Liver (tissue), 9 donors: ENCODE results near the gene TAF1. TPM values are rescaled to one million over a fixed set of nuclear protein-coding genes. Genes with fewer than 3 reads are reported as not detected.

Experiments used
- DNase-seq: peaks from one replicate; pipeline ENCODE4 v3.0.0-alpha.2; 2017; ENCODE audit warnings: low spot score
- H3K27ac ChIP-seq, 2 donors: one replicate each; pipeline ENCODE4 v1.7.0; 2013; ENCODE audit warnings: inconsistent platforms in 2 of 2, low read length in 2 of 2, control low read depth in 1 of 2, low read depth in 1 of 2, mild to moderate bottlenecking in 1 of 2
- H3K27me3 ChIP-seq, 4 donors: one replicate each; pipeline versions ENCODE4 v1.6.1 to v1.7.0; 2013; ENCODE audit warnings: low read length in 3 of 4, inconsistent platforms in 1 of 4, mild to moderate bottlenecking in 1 of 4, moderate library complexity in 1 of 4; ENCODE audit not compliant: control insufficient read depth in 4 of 4, insufficient read depth in 4 of 4
- H3K36me3 ChIP-seq, 4 donors: one replicate each; pipeline versions ENCODE4 v1.6.1 to v1.7.0; 2013; ENCODE audit warnings: low read length in 3 of 4, mild to moderate bottlenecking in 3 of 4, low read depth in 1 of 4, moderate library complexity in 1 of 4; ENCODE audit not compliant: control insufficient read depth in 4 of 4, insufficient read depth in 3 of 4
- H3K4me1 ChIP-seq, 4 donors: one replicate each; pipeline versions ENCODE4 v1.6.1 to v1.7.0; 2013; ENCODE audit warnings: low read length in 3 of 4, mild to moderate bottlenecking in 3 of 4, moderate library complexity in 1 of 4; ENCODE audit not compliant: control insufficient read depth in 4 of 4, insufficient read depth in 4 of 4
- H3K4me3 ChIP-seq, 3 donors: one replicate each; pipeline versions ENCODE4 v1.6.1 to v1.7.0; 2013; ENCODE audit warnings: low read length in 3 of 3, control low read depth in 1 of 3, low read depth in 1 of 3, mild to moderate bottlenecking in 1 of 3
- H3K9ac ChIP-seq, 2 donors: one replicate each; pipeline ENCODE4 v1.7.0; 2013; ENCODE audit warnings: low read length in 2 of 2, mild to moderate bottlenecking in 2 of 2, moderate library complexity in 2 of 2, control low read depth in 1 of 2, low read depth in 1 of 2
- H3K9me3 ChIP-seq, 4 donors: one replicate each; pipeline versions ENCODE4 v1.6.1 to v1.7.0; 2013; ENCODE audit warnings: low read length in 3 of 4; ENCODE audit not compliant: control insufficient read depth in 4 of 4
- ATF3 ChIP-seq: IDR thresholded peaks from 2 replicates; pipeline ENCODE4 v1.6.1; 2016; ENCODE audit warnings: antibody characterized with exemption
- CTCF ChIP-seq: fragments of 150-350 bp; IDR thresholded peaks from 2 replicates; pipeline ENCODE4 v1.5.1; 2017; ENCODE audit warnings: improper control_type of control experiment, low read depth, low read length; ENCODE audit not compliant: missing input control
- EGR1 ChIP-seq, 2 donors: IDR thresholded peaks; 2 replicates each; pipeline ENCODE4 v1.6.1; 2016 to 2018; ENCODE audit warnings: antibody characterized with exemption in 2 of 2, low read depth in 2 of 2
- FOXA1 ChIP-seq: IDR thresholded peaks from 2 replicates; pipeline ENCODE4 v1.6.1; 2016; ENCODE audit warnings: antibody characterized with exemption
- FOXA2 ChIP-seq: IDR thresholded peaks from 2 replicates; pipeline ENCODE4 v1.6.1; 2016; ENCODE audit warnings: antibody characterized with exemption
- GABPA ChIP-seq, 2 donors: IDR thresholded peaks in 1 of 2; conservative IDR thresholded peaks in 1 of 2; 2 replicates each; pipeline ENCODE4 v1.6.1; 2016; ENCODE audit warnings: antibody characterized with exemption in 2 of 2, mild to moderate bottlenecking in 1 of 2, moderate library complexity in 1 of 2
- HNF4A ChIP-seq, 2 donors: conservative IDR thresholded peaks; 2 replicates each; pipeline ENCODE4 v1.6.1; 2016; ENCODE audit warnings: antibody characterized with exemption in 2 of 2, mild to moderate bottlenecking in 2 of 2
- HNF4G ChIP-seq: IDR thresholded peaks from 2 replicates; pipeline ENCODE4 v1.6.1; 2016; ENCODE audit warnings: antibody characterized with exemption
- JUND ChIP-seq, 2 donors: IDR thresholded peaks; 2 replicates each; pipeline ENCODE4 v1.6.1; 2016; ENCODE audit warnings: antibody characterized with exemption in 2 of 2
- MAX ChIP-seq: IDR thresholded peaks from 2 replicates; pipeline ENCODE4 v1.6.1; 2016; ENCODE audit warnings: antibody characterized with exemption
- NR2F2 ChIP-seq: IDR thresholded peaks from 2 replicates; pipeline ENCODE4 v1.6.1; 2016; ENCODE audit warnings: antibody characterized with exemption
- RAD21 ChIP-seq, 2 donors: IDR thresholded peaks; 2 replicates each; pipeline ENCODE4 v1.6.1; 2016; ENCODE audit warnings: antibody characterized with exemption in 2 of 2, mild to moderate bottlenecking in 2 of 2
- REST ChIP-seq: IDR thresholded peaks from 2 replicates; pipeline ENCODE4 v1.6.1; 2016; ENCODE audit warnings: antibody characterized with exemption, mild to moderate bottlenecking
- RXRA ChIP-seq, 2 donors: IDR thresholded peaks; 2 replicates each; pipeline ENCODE4 v1.6.1; 2017 to 2018; ENCODE audit warnings: antibody characterized with exemption in 2 of 2, mild to moderate bottlenecking in 1 of 2
- SP1 ChIP-seq: IDR thresholded peaks from 2 replicates; pipeline ENCODE4 v1.6.1; 2018; ENCODE audit warnings: antibody characterized with exemption, mild to moderate bottlenecking
- TAF1 ChIP-seq: conservative IDR thresholded peaks from 2 replicates; pipeline ENCODE4 v1.6.1; 2016; ENCODE audit warnings: antibody characterized with exemption, mild to moderate bottlenecking
- YY1 ChIP-seq: IDR thresholded peaks from 2 replicates; pipeline ENCODE4 v1.6.1; 2016; ENCODE audit warnings: antibody characterized with exemption, mild to moderate bottlenecking
- ZBTB33 ChIP-seq: IDR thresholded peaks from 2 replicates; pipeline ENCODE4 v1.6.1; 2016; ENCODE audit warnings: antibody characterized with exemption
- WGBS: extraction: QIAGEN DNeasy Blood & Tissue Kit; methylation state at CpG from one replicate; pipeline ENCODE4 v1.1.7; 2013; 5-methylcytosine and 5-hydroxymethylcytosine counted together
- polyA plus RNA-seq, 2 donors: library from polyadenylated mRNA; stranded (reverse) in 1 of 2; unstranded in 1 of 2; fragments of 200-250 nt in 1 of 2; fragments of >200 nt in 1 of 2; fragmentation: Nextera tagmentation in 1 of 2; extraction: Ambion mirVana in 1 of 2; gene quantifications; one replicate each; pipeline versions ENCODE4 v1.2.1 to v1.2.3, GENCODE V29; 2013 to 2015
- total RNA-seq, 2 donors: library from RNA; depleted of rRNA; stranded (reverse); fragments of >200 nt; gene quantifications; one replicate each; pipeline ENCODE4 v1.2.3, GENCODE V29; 2014
- donor health status: healthy.
- donor health status: healthy.
- donor health status: healthy.
- donor health status: healthy.
- donor health status: healthy.

TAF1 gene
- total and polyA plus RNA-seq, 4 donors = 2.8 to 37.7 (median 14.6) TPM

- Histone ChIP-seq H3K9me3 (peaks cover 0 to 2% (median 0%) of the 10 kb centered on the region in 4 donors), H3K4me1 (no peaks in the 10 kb centered on the region), H3K27ac (no peak overlapping the region), H3K36me3 (no peaks in the 10 kb centered on the region), H3K9ac (no peak overlapping the region), H3K27me3 (no peaks in the 10 kb centered on the region), H3K4me3 (no peak overlapping the region)
- 54% methylated on average over 5 of the region's 5 CpGs for WGBS
- TF ChIP-seq CTCF (no peak), HNF4A (conservative IDR thresholded peaks at IDR 0.05) (no peak), MAX (no peak), ZBTB33 (no peak), YY1 (no peak), GABPA (IDR thresholded peaks at IDR 0.05 in 1 of 2, conservative IDR thresholded peaks at IDR 0.05 in 1 of 2) (no peak), RAD21 (IDR thresholded peaks at IDR 0.05) (no peak), HNF4G (no peak), FOXA1 (no peak), TAF1 (no peak), RXRA (IDR thresholded peaks at IDR 0.05) (no peak), REST (no peak), SP1 (no peak), EGR1 (IDR thresholded peaks at IDR 0.05; ENCODE audit: low read depth in 2 of 2) (no peak), ATF3 (no peak), JUND (IDR thresholded peaks at IDR 0.05) (no peak), NR2F2 (no peak), FOXA2 (no peak)
- no peak for DNase-seq
Measured at GRCh38 chrX:71514367-71515037, 148.3 kb downstream of the TAF1 start.
